SU-DHL-6 (cell line): ENCODE measurements around the gene OSTC.

ENCODE experiments used
- H2AFZ ChIP-seq: fragments of 200-600 bp; sonication (generic); 2 replicates; pipeline ENCODE4 v1.6.1; 2014; ENCODE audit warnings: low read depth, mild to moderate bottlenecking, moderate library complexity, mixed read lengths, antibody characterized with exemption, low read length; ENCODE audit not compliant: severe bottlenecking
- H3F3A ChIP-seq: fragments of 200-600 bp; shearing (Covaris generic); 2 replicates; pipeline ENCODE4 v1.6.0; 2016; ENCODE audit warnings: antibody characterized with exemption, mild to moderate bottlenecking; ENCODE audit not compliant: insufficient read depth
- H3K27ac ChIP-seq: fragments of 200-600 bp; sonication (generic); 2 replicates; pipeline ENCODE4 v1.5.1; 2016; ENCODE audit warnings: low read depth, mild to moderate bottlenecking, low read length, moderate library complexity, mixed read lengths
- H3K27me3 ChIP-seq: fragments of 200-600 bp; sonication (generic), shearing (Covaris generic); 2 replicates; pipeline ENCODE4 v1.6.0; 2014; ENCODE audit warnings: mild to moderate bottlenecking, low read length
- H3K36me3 ChIP-seq: fragments of 200-600 bp; sonication (generic); 2 replicates; pipeline ENCODE4 v1.6.1; 2014; ENCODE audit warnings: mild to moderate bottlenecking, low read length, mixed read lengths
- H3K4me2 ChIP-seq: fragments of 300-600, 200-600 bp; shearing (Covaris generic), sonication (generic); 2 replicates; pipeline ENCODE4 v1.6.0; 2014; ENCODE audit warnings: low read length, low read depth, mild to moderate bottlenecking; ENCODE audit not compliant: poor library complexity, severe bottlenecking
- H3K4me3 ChIP-seq: fragments of 200-600 bp; sonication (generic); 2 replicates; pipeline ENCODE4 v1.5.1; 2014; ENCODE audit warnings: antibody characterized with exemption, low read length, mild to moderate bottlenecking, mixed read lengths; ENCODE audit not compliant: insufficient read depth, poor library complexity, severe bottlenecking
- H3K79me2 ChIP-seq: fragments of 200-600 bp; sonication (generic); 2 replicates; pipeline ENCODE4 v1.6.1; 2014; ENCODE audit warnings: mild to moderate bottlenecking, low read length, moderate library complexity; ENCODE audit not compliant: insufficient read depth
- H3K9ac ChIP-seq: fragments of 200-600 bp; sonication (generic); 2 replicates; pipeline ENCODE4 v1.7.0; 2014; ENCODE audit warnings: mild to moderate bottlenecking, low read length
- H3K9me2 ChIP-seq: fragments of 200-600 bp; sonication (generic); replicated peaks from 2 replicates; pipeline ENCODE4 v1.6.1; 2014; ENCODE audit warnings: low read length; ENCODE audit not compliant: insufficient read depth
- H3K9me3 ChIP-seq: fragments of 200-600 bp; sonication (generic); 2 replicates; pipeline ENCODE4 v1.6.1; 2014; ENCODE audit warnings: low read length, mixed read lengths; ENCODE audit not compliant: insufficient read depth
- H4K20me1 ChIP-seq: fragments of 200-600 bp; sonication (generic); 2 replicates; pipeline ENCODE4 v1.6.1; 2014; ENCODE audit warnings: low read depth, mild to moderate bottlenecking, antibody characterized with exemption, low read length, moderate library complexity, mixed read lengths
- CTCF ChIP-seq: fragments of 200-600 bp; sonication (generic); IDR thresholded peaks from one replicate; pipeline ENCODE4 v1.5.1; 2017; ENCODE audit warnings: antibody characterized with exemption, mild to moderate bottlenecking, low read length, moderate library complexity; ENCODE audit not compliant: insufficient read depth, poor library complexity, severe bottlenecking
- EZH2phosphoT487 ChIP-seq: fragments of 200-600 bp; sonication (generic), shearing (Covaris generic); conservative IDR thresholded peaks from 2 replicates; pipeline ENCODE4 v1.6.1; 2018; ENCODE audit warnings: mild to moderate bottlenecking, antibody characterized with exemption, low read length, moderate library complexity, mixed read lengths

Gene OSTC

GRCh38 chr4:108703370-108703769, 53.0 kb downstream of the OSTC start:
- Histone ChIP-seq H3K9me3 (no peaks in the 10 kb centered on the region), H3K4me3 (no peak overlapping the region), H4K20me1 (no peaks in the 10 kb centered on the region), H3F3A (no peaks in the 10 kb centered on the region), H3K27ac (no peak overlapping the region), H3K9ac (no peak overlapping the region), H3K9me2 (no peaks in the 10 kb centered on the region), H3K36me3 (no peaks in the 10 kb centered on the region), H3K4me2 (no peak overlapping the region), H3K79me2 (no peaks in the 10 kb centered on the region), H3K27me3 (no peaks in the 10 kb centered on the region), H2AFZ (no peak overlapping the region)
- TF ChIP-seq CTCF, result no peak
- TF ChIP-seq EZH2phosphoT487, result no peak

- no peak overlapping the region for H3K27ac ChIP-seq
- H4K20me1 ChIP-seq, result no peaks in the 10 kb centered on the region
- no peak overlapping the region for H3K4me2 ChIP-seq
- no peaks in the 10 kb centered on the region for H3K36me3 ChIP-seq
- no peak overlapping the region for H3K4me3 ChIP-seq
- H3K9ac ChIP-seq, result no peak overlapping the region
- H3K79me2 ChIP-seq, result no peaks in the 10 kb centered on the region
- H3K27me3 ChIP-seq, result no peaks in the 10 kb centered on the region
- no peak overlapping the region for H2AFZ ChIP-seq
- H3F3A ChIP-seq, result no peaks in the 10 kb centered on the region
- TF ChIP-seq EZH2phosphoT487 (no peak), CTCF (no peak)
- no peaks in the 10 kb centered on the region for H3K9me2 ChIP-seq
- H3K9me3 ChIP-seq, result no peaks in the 10 kb centered on the region
These were observed 53.6 kb downstream of the OSTC start for GRCh38 chr4:108703966-108704365.

GRCh38 chr4:108706289-108706688, 55.9 kb downstream of the OSTC start:
- H4K20me1 ChIP-seq, result no peaks in the 10 kb centered on the region
- no peak overlapping the region for H2AFZ ChIP-seq
- no peaks in the 10 kb centered on the region for H3K9me2 ChIP-seq
- no peak overlapping the region for H3K27ac ChIP-seq
- H3K79me2 ChIP-seq, result no peaks in the 10 kb centered on the region
- no peak for TF ChIP-seq EZH2phosphoT487
- no peak for TF ChIP-seq CTCF
- H3K4me3 ChIP-seq, result no peak overlapping the region
- no peaks in the 10 kb centered on the region for H3K36me3 ChIP-seq
- no peak overlapping the region for H3K4me2 ChIP-seq
- no peaks in the 10 kb centered on the region for H3K9me3 ChIP-seq
- no peaks in the 10 kb centered on the region for H3K27me3 ChIP-seq
- no peak overlapping the region for H3K9ac ChIP-seq
- H3F3A ChIP-seq, result no peaks in the 10 kb centered on the region
